Measurements from ENCODE around the gene ZNF280B.
"Not testable (repeated sequence)": the region's sequence is repeated elsewhere in the genome, so short reads cannot be mapped to it uniquely, and the experiment has no call there.

The ZNF280B gene

GRCh38 chr22:22506736-22507135, 1.8 kb downstream of the ZNF280B start:
- no peak for DNase-seq

GRCh38 chr22:22498267-22498666, 10.3 kb downstream of the ZNF280B start:
- DNase-seq = no peak

GRCh38 chr22:22491589-22491988, 17.0 kb downstream of the ZNF280B start:
- not testable (repeated sequence) for DNase-seq

GRCh38 chr22:22488736-22489135, 19.8 kb downstream of the ZNF280B start:
- DNase-seq = no peak

- DNase-seq = peak; percentile 14
Observed at GRCh38 chr22:22487869-22488597, 20.5 kb downstream of the ZNF280B start.

- no peak for DNase-seq
Observed at GRCh38 chr22:22487059-22487458, 21.5 kb downstream of the ZNF280B start.

- no peak for DNase-seq
Observed at GRCh38 chr22:22486132-22486899, 22.2 kb downstream of the ZNF280B start.

- DNase-seq = no peak
Observed at GRCh38 chr22:22485524-22485923, 23.0 kb downstream of the ZNF280B start.

- no peak for DNase-seq
Observed at GRCh38 chr22:22484023-22484422, 24.5 kb downstream of the ZNF280B start.

GRCh38 chr22:22480940-22481339, 27.6 kb downstream of the ZNF280B start:
- DNase-seq = no peak

- DNase-seq = no peak
Observed at GRCh38 chr22:22479999-22480532, 28.5 kb downstream of the ZNF280B start.

- DNase-seq = no peak
Observed at GRCh38 chr22:22479116-22479515, 29.4 kb downstream of the ZNF280B start.

GRCh38 chr22:22478470-22478869, 30.1 kb downstream of the ZNF280B start:
- DNase-seq = no peak

GRCh38 chr22:22474733-22475132, 33.8 kb downstream of the ZNF280B start:
- no peak for DNase-seq

- DNase-seq = not testable (repeated sequence)
Observed at GRCh38 chr22:22471104-22471503, 37.4 kb downstream of the ZNF280B start.

- no peak for DNase-seq
Observed at GRCh38 chr22:22469527-22469926, 39.0 kb downstream of the ZNF280B start.

GRCh38 chr22:22468794-22469469, 39.6 kb downstream of the ZNF280B start:
- DNase-seq = not testable (repeated sequence)

GRCh38 chr22:22467112-22467511, 41.4 kb downstream of the ZNF280B start:
- no peak for DNase-seq

GRCh38 chr22:22465782-22466181, 42.8 kb downstream of the ZNF280B start:
- no peak for DNase-seq

- DNase-seq = no peak
Observed at GRCh38 chr22:22465094-22465602, 43.4 kb downstream of the ZNF280B start.

- no peak for DNase-seq
Observed at GRCh38 chr22:22464541-22465054, 43.9 kb downstream of the ZNF280B start.

GRCh38 chr22:22463855-22464540, 44.5 kb downstream of the ZNF280B start:
- peak; percentile 42 for DNase-seq

All from NCI-H2171 (cell line).